HG02763 (cell line): ENCODE results near the gene TCP11L2.
"Not testable (repeated sequence)": the region's sequence is repeated elsewhere in the genome, so short reads cannot be mapped to it uniquely, and the experiment has no call there.

Source experiments
- ATAC-seq: cut with Tn5 transposase; IDR thresholded peaks from one replicate; pipeline ENCODE4 v1.9.1; 2021; ENCODE audit warnings: mild to moderate bottlenecking, moderate library complexity; ENCODE audit not compliant: unreplicated experiment

TCP11L2 gene

GRCh38 chr12:106304797-106305196, 2.3 kb downstream of the TCP11L2 start:
- ATAC-seq: no peak

- ATAC-seq: no peak
Observed at GRCh38 chr12:106305376-106305775, 2.8 kb downstream of the TCP11L2 start.

GRCh38 chr12:106307181-106307580, 4.6 kb downstream of the TCP11L2 start:
- no peak for ATAC-seq

- no peak for ATAC-seq
Observed at GRCh38 chr12:106308121-106308520, 5.6 kb downstream of the TCP11L2 start.

GRCh38 chr12:106308611-106309010, 6.1 kb downstream of the TCP11L2 start:
- no peak for ATAC-seq

GRCh38 chr12:106309671-106310505, 7.4 kb downstream of the TCP11L2 start:
- ATAC-seq: no peak

GRCh38 chr12:106310687-106311086, 8.2 kb downstream of the TCP11L2 start:
- no peak for ATAC-seq

GRCh38 chr12:106311139-106311538, 8.6 kb downstream of the TCP11L2 start:
- ATAC-seq: no peak

GRCh38 chr12:106313413-106313812, 10.9 kb downstream of the TCP11L2 start:
- not testable (repeated sequence) for ATAC-seq

- ATAC-seq: no peak
Observed at GRCh38 chr12:106315523-106315922, 13.0 kb downstream of the TCP11L2 start.

- no peak for ATAC-seq
Observed at GRCh38 chr12:106317406-106318082, 15.0 kb downstream of the TCP11L2 start.

GRCh38 chr12:106321139-106321850, 18.8 kb downstream of the TCP11L2 start:
- ATAC-seq: no peak

GRCh38 chr12:106323537-106323936, 21.0 kb downstream of the TCP11L2 start:
- no peak for ATAC-seq

GRCh38 chr12:106327309-106327869, 24.9 kb downstream of the TCP11L2 start:
- no peak for ATAC-seq

- ATAC-seq: no peak
Observed at GRCh38 chr12:106328735-106329134, 26.2 kb downstream of the TCP11L2 start.

- no peak for ATAC-seq
Observed at GRCh38 chr12:106329231-106329982, 26.9 kb downstream of the TCP11L2 start.

GRCh38 chr12:106331599-106331998, 29.1 kb downstream of the TCP11L2 start:
- no peak for ATAC-seq

- ATAC-seq: no peak
Observed at GRCh38 chr12:106332536-106332935, 30.0 kb downstream of the TCP11L2 start.

GRCh38 chr12:106333010-106333409, 30.5 kb downstream of the TCP11L2 start:
- ATAC-seq: no peak

- no peak for ATAC-seq
Observed at GRCh38 chr12:106333756-106334155, 31.2 kb downstream of the TCP11L2 start.
